GM23338 (cell line): ENCODE results near the gene ATP10B. TPM values are rescaled to one million over a fixed set of nuclear protein-coding genes. Genes with fewer than 3 reads are reported as not detected.

ENCODE experiments used
- ATAC-seq: fragments of 200-7000 bp; cut with Tn5 transposase; 3 replicates; pipeline ENCODE4 v1.9.1; 2020
- DNase-seq: peaks from one replicate; pipeline ENCODE4 v3.0.0-alpha.2; 2015; ENCODE audit warnings: low spot score
- H2AFZ ChIP-seq: fragments of 200-600 bp; sonication (generic); 2 replicates; pipeline ENCODE4 v1.8.0; 2016; ENCODE audit warnings: antibody characterized with exemption, mild to moderate bottlenecking, moderate library complexity
- H3F3A ChIP-seq: fragments of 200-600 bp; sonication (generic); replicated peaks from 2 replicates; pipeline ENCODE4 v1.8.0; 2017; ENCODE audit warnings: antibody characterized with exemption, mixed run types, low read depth
- H3K27ac ChIP-seq: fragments of 200-600 bp; sonication (generic); 2 replicates; pipeline ENCODE4 v1.6.1; 2016; ENCODE audit warnings: low read depth
- H3K27me3 ChIP-seq: fragments of 200-600 bp; sonication (generic); 2 replicates; pipeline ENCODE4 v1.8.0; 2016; ENCODE audit warnings: mild to moderate bottlenecking, mixed run types, moderate library complexity; ENCODE audit not compliant: insufficient read depth
- H3K36me3 ChIP-seq: fragments of 200-600 bp; sonication (generic); 2 replicates; pipeline ENCODE4 v1.8.0; 2016; ENCODE audit warnings: mild to moderate bottlenecking; ENCODE audit not compliant: insufficient read depth
- H3K4me1 ChIP-seq: fragments of 200-600 bp; sonication (generic); 2 replicates; pipeline ENCODE4 v1.8.0; 2016; ENCODE audit warnings: mild to moderate bottlenecking, moderate library complexity; ENCODE audit not compliant: insufficient read depth
- H3K4me2 ChIP-seq: fragments of 200-600 bp; sonication (generic); 2 replicates; pipeline ENCODE4 v1.7.1; 2017; ENCODE audit warnings: mixed run types
- H3K4me3 ChIP-seq: fragments of 200-600 bp; sonication (generic); 2 replicates; pipeline ENCODE4 v1.6.1; 2016; ENCODE audit warnings: mixed run types
- H3K79me2 ChIP-seq: fragments of 200-600 bp; sonication (generic); replicated peaks from 2 replicates; pipeline ENCODE4 v1.8.0; 2017; ENCODE audit warnings: mild to moderate bottlenecking; ENCODE audit not compliant: insufficient read depth
- H3K9me2 ChIP-seq: fragments of 200-600 bp; sonication (generic); 2 replicates; pipeline ENCODE4 v1.8.0; 2017; ENCODE audit not compliant: insufficient read depth
- H4K20me1 ChIP-seq: fragments of 200-600 bp; sonication (generic); replicated peaks from 2 replicates; pipeline ENCODE4 v1.8.0; 2017; ENCODE audit warnings: mild to moderate bottlenecking; ENCODE audit not compliant: insufficient read depth
- H3K27ac Mint-ChIP-seq: 2 replicates; pipeline ENCODE4 v1.8.0; 2020; ENCODE audit warnings: inconsistent platforms, mild to moderate bottlenecking, moderate library complexity, mixed read lengths
- H3K27me3 Mint-ChIP-seq: 3 replicates; pipeline ENCODE4 v1.8.0; 2022; ENCODE audit warnings: low read depth, mild to moderate bottlenecking, moderate library complexity, mixed read lengths, inconsistent platforms; ENCODE audit not compliant: insufficient read depth, poor library complexity
- H3K36me3 Mint-ChIP-seq: 3 replicates; pipeline ENCODE4 v1.8.0; 2021; ENCODE audit warnings: low read depth, mild to moderate bottlenecking, inconsistent platforms, moderate library complexity, mixed read lengths
- H3K4me1 Mint-ChIP-seq: 3 replicates; pipeline ENCODE4 v1.8.0; 2020; ENCODE audit warnings: mild to moderate bottlenecking, inconsistent platforms, mixed read lengths
- H3K4me3 Mint-ChIP-seq: 3 replicates; pipeline ENCODE4 v1.8.0; 2021; ENCODE audit warnings: moderate library complexity, mild to moderate bottlenecking, inconsistent platforms, mixed read lengths
- H3K9me3 Mint-ChIP-seq: 3 replicates; pipeline ENCODE4 v1.8.0; 2020; ENCODE audit warnings: moderate library complexity, mild to moderate bottlenecking, inconsistent platforms, mixed read lengths
- ETS1 ChIP-seq: IDR thresholded peaks from 2 replicates; pipeline ENCODE4 v1.6.1; 2016; ENCODE audit warnings: antibody characterized with exemption
- EZH2phosphoT487 ChIP-seq: fragments of 200-600 bp; sonication (generic); IDR thresholded peaks from one replicate; pipeline ENCODE4 v1.8.1; 2018; ENCODE audit warnings: antibody characterized with exemption; ENCODE audit not compliant: unreplicated experiment
- POLR2AphosphoS5 ChIP-seq: IDR thresholded peaks from 2 replicates; pipeline ENCODE4 v1.6.1; 2016; ENCODE audit warnings: antibody characterized with exemption, low read depth
- ZNF331 ChIP-seq: fragments of 250-450 bp; sonication (Bioruptor Pico); IDR thresholded peaks from 2 replicates; pipeline ENCODE4 v1.5.0; 2020; ENCODE audit warnings: low read depth, mild to moderate bottlenecking, moderate library complexity
- ZNF462 ChIP-seq: fragments of 250-450 bp; sonication (Bioruptor Pico); IDR thresholded peaks from 2 replicates; pipeline ENCODE4 v1.5.0; 2020; ENCODE audit warnings: mild to moderate bottlenecking, moderate library complexity
- polyA plus RNA-seq: library from polyadenylated mRNA; unstranded; fragments of >200 nt; fragmentation: Nextera tagmentation; extraction: Ambion mirVana; gene quantifications from 2 replicates; pipeline ENCODE4 v1.2.1, GENCODE V29; 2016
- total RNA-seq: library from RNA; depleted of rRNA; stranded (reverse); fragments of >200 nt; shearing (Covaris generic); gene quantifications from 2 replicates; pipeline ENCODE4 v1.2.3, GENCODE V29; 2014
- TF ChIP-seq, protein P1 (sequence below), 2 experiments: fragments of 200-600 bp in 1 of 2; sonication (generic) in 1 of 2; conservative IDR thresholded peaks; 2 replicates each; pipeline versions ENCODE4 v1.5.1 to v1.6.1; 2016 to 2017; ENCODE audit warnings: antibody characterized with exemption in 2 of 2, low read depth in 2 of 2, mild to moderate bottlenecking in 2 of 2, moderate library complexity in 1 of 2

ATP10B gene
- total and polyA plus RNA-seq, 2 experiments from 2014 or later: 0.11 to 0.14 TPM

- Histone ChIP-seq H3K4me3 (no peak overlapping the region), H3K27me3 (no peaks in the 10 kb centered on the region), H3K79me2 (no peaks in the 10 kb centered on the region), H3K4me2 (no peak overlapping the region), H2AFZ (no peak overlapping the region), H3K36me3 (no peaks in the 10 kb centered on the region), H3K9me2 (no peaks in the 10 kb centered on the region), H4K20me1 (no peaks in the 10 kb centered on the region), H3K27ac (no peak overlapping the region), H3K4me1 (peaks cover 7% of the 10 kb centered on the region), H3F3A (no peaks in the 10 kb centered on the region)
- no peak overlapping the region for H3K4me3 Mint-ChIP-seq
- H3K36me3 Mint-ChIP-seq: no peaks in the 10 kb centered on the region
- TF ChIP-seq ZNF331 (no peak), EZH2phosphoT487 (no peak), ETS1 (no peak), POLR2AphosphoS5 (no peak), ZNF462 (no peak)
- TF ChIP-seq, protein P1, sequence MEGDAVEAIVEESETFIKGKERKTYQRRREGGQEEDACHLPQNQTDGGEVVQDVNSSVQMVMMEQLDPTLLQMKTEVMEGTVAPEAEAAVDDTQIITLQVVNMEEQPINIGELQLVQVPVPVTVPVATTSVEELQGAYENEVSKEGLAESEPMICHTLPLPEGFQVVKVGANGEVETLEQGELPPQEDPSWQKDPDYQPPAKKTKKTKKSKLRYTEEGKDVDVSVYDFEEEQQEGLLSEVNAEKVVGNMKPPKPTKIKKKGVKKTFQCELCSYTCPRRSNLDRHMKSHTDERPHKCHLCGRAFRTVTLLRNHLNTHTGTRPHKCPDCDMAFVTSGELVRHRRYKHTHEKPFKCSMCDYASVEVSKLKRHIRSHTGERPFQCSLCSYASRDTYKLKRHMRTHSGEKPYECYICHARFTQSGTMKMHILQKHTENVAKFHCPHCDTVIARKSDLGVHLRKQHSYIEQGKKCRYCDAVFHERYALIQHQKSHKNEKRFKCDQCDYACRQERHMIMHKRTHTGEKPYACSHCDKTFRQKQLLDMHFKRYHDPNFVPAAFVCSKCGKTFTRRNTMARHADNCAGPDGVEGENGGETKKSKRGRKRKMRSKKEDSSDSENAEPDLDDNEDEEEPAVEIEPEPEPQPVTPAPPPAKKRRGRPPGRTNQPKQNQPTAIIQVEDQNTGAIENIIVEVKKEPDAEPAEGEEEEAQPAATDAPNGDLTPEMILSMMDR (conservative IDR thresholded peaks at IDR 0.05; ENCODE audit: low read depth in 2 of 2): no peak
- ATAC-seq (no peak), DNase-seq (no peak)
- H3K9me3 Mint-ChIP-seq: no peaks in the 10 kb centered on the region
- H3K27me3 Mint-ChIP-seq: no peaks in the 10 kb centered on the region
- H3K27ac Mint-ChIP-seq: no peak overlapping the region
- peaks cover 11% of the 10 kb centered on the region; the same call in 2 of the 3 replicates for H3K4me1 Mint-ChIP-seq
Observed at GRCh38 chr5:160660132-160660531, 191.9 kb downstream of the ATP10B start.
